ENCODE data around the gene MRPS25.

The MRPS25 gene

GRCh38 chr3:15056676-15057404 lies 8.3 kb downstream of the MRPS25 start:
- no peak overlapping the region for H3K4me3 ChIP-seq (ENCODE audit: control insufficient read depth, low read depth, low read length)
- no peak for TF ChIP-seq CTCF (conservative IDR thresholded peaks at IDR 0.05; ENCODE audit: control insufficient read depth, insufficient read depth, low read depth, low read length)
- no peak for DNase-seq (ENCODE audit: low read depth)

GRCh38 chr3:15055019-15055557 lies 10.0 kb downstream of the MRPS25 start:
- no peak for TF ChIP-seq CTCF (conservative IDR thresholded peaks at IDR 0.05; ENCODE audit: control insufficient read depth, insufficient read depth, low read depth, low read length)
- H3K4me3 ChIP-seq (ENCODE audit: control insufficient read depth, low read depth, low read length): no peak overlapping the region
- peak; percentile 68 for DNase-seq (ENCODE audit: low read depth)

GRCh38 chr3:15053541-15053940 lies 11.6 kb downstream of the MRPS25 start:
- H3K4me3 ChIP-seq (ENCODE audit: control insufficient read depth, low read depth, low read length): no peak overlapping the region
- no peak for DNase-seq (ENCODE audit: low read depth)
- no peak for TF ChIP-seq CTCF (conservative IDR thresholded peaks at IDR 0.05; ENCODE audit: control insufficient read depth, insufficient read depth, low read depth, low read length)

- TF ChIP-seq CTCF (conservative IDR thresholded peaks at IDR 0.05; ENCODE audit: control insufficient read depth, insufficient read depth, low read depth, low read length): no peak
Observed at GRCh38 chr3:15052335-15053242, 12.5 kb downstream of the MRPS25 start.

GRCh38 chr3:15051531-15051930 lies 13.6 kb downstream of the MRPS25 start:
- TF ChIP-seq CTCF (conservative IDR thresholded peaks at IDR 0.05; ENCODE audit: control insufficient read depth, insufficient read depth, low read depth, low read length): peak; percentile 74
- no peak overlapping the region for H3K4me3 ChIP-seq (ENCODE audit: control insufficient read depth, low read depth, low read length)
- DNase-seq (ENCODE audit: low read depth): peak; percentile 49

More at GRCh38 chr3:15052335-15053242, 12.5 kb downstream of the MRPS25 start:
- DNase-seq (ENCODE audit: low read depth): no peak
- no peak overlapping the region for H3K4me3 ChIP-seq (ENCODE audit: control insufficient read depth, low read depth, low read length)

- DNase-seq (ENCODE audit: low read depth): no peak
- no peak overlapping the region for H3K4me3 ChIP-seq (ENCODE audit: control insufficient read depth, low read depth, low read length)
- no peak for TF ChIP-seq CTCF (conservative IDR thresholded peaks at IDR 0.05; ENCODE audit: control insufficient read depth, insufficient read depth, low read depth, low read length)
Observed at GRCh38 chr3:15050405-15051092, 14.6 kb downstream of the MRPS25 start.
